ENCODE measurements around the gene DNAJB9. TPM values are rescaled to one million over a fixed set of nuclear protein-coding genes. Genes with fewer than 3 reads are reported as not detected.

DNAJB9 gene
- total and polyA plus RNA-seq, 2 experiments from 2014 or later, result 7.3 to 16.0 TPM

GRCh38 chr7:108526768-108527017, 43.0 kb upstream of the DNAJB9 start:
- DNase-seq (ENCODE audit: low spot score), result no peak
- H3K4me3 Mint-ChIP-seq, result peak overlapping the region; percentile 87
- H4K20me1 ChIP-seq (replicated peaks; ENCODE audit: insufficient read depth), result no peaks in the 10 kb centered on the region
- H3K4me1 Mint-ChIP-seq, result peaks cover 34% of the 10 kb centered on the region
- no peak for TF ChIP-seq POLR2AphosphoS5 (IDR thresholded peaks at IDR 0.05; ENCODE audit: low read depth)
- H3K27ac Mint-ChIP-seq, result peak overlapping the region; percentile 97
- H3K27ac ChIP-seq (ENCODE audit: low read depth), result peak overlapping the region; percentile 92
- ATAC-seq, result no peak
- H3K4me2 ChIP-seq, result peak overlapping the region; percentile 95
- H3K27me3 Mint-ChIP-seq (ENCODE audit: insufficient read depth, low read depth, poor library complexity), result peaks cover 4% of the 10 kb centered on the region
- H3K9me2 ChIP-seq (ENCODE audit: insufficient read depth), result no peaks in the 10 kb centered on the region
- H3K27me3 ChIP-seq (ENCODE audit: insufficient read depth), result no peaks in the 10 kb centered on the region
- H2AFZ ChIP-seq, result peak overlapping the region; percentile 86
- H3K4me3 ChIP-seq, result peak overlapping the region; percentile 68
- H3K9me3 Mint-ChIP-seq, result no peaks in the 10 kb centered on the region
- H3K36me3 ChIP-seq (ENCODE audit: insufficient read depth), result no peaks in the 10 kb centered on the region
- H3F3A ChIP-seq (replicated peaks; ENCODE audit: low read depth), result peaks cover 8% of the 10 kb centered on the region; the same call in 1 of the 2 replicates
- peaks cover 41% of the 10 kb centered on the region for H3K4me1 ChIP-seq (ENCODE audit: insufficient read depth)
- no peaks in the 10 kb centered on the region for H3K36me3 Mint-ChIP-seq (ENCODE audit: low read depth)
- peaks cover 33% of the 10 kb centered on the region for H3K79me2 ChIP-seq (replicated peaks; ENCODE audit: insufficient read depth)

GRCh38 chr7:108528183-108528712, 41.4 kb upstream of the DNAJB9 start:
- Histone ChIP-seq H3K4me3 (no peak overlapping the region), H3F3A (replicated peaks; ENCODE audit: low read depth) (peaks cover 8% of the 10 kb centered on the region; the same call in 1 of the 2 replicates), H3K4me1 (ENCODE audit: insufficient read depth) (peaks cover 26% of the 10 kb centered on the region), H3K9me2 (ENCODE audit: insufficient read depth) (no peaks in the 10 kb centered on the region), H2AFZ (peak overlapping the region; percentile 21; the same call in 1 of the 2 replicates), H3K79me2 (replicated peaks; ENCODE audit: insufficient read depth) (peaks cover 20% of the 10 kb centered on the region), H4K20me1 (replicated peaks; ENCODE audit: insufficient read depth) (no peaks in the 10 kb centered on the region), H3K4me2 (no peak overlapping the region), H3K27ac (ENCODE audit: low read depth) (no peak overlapping the region), H3K27me3 (ENCODE audit: insufficient read depth) (no peaks in the 10 kb centered on the region), H3K36me3 (ENCODE audit: insufficient read depth) (no peaks in the 10 kb centered on the region)
- DNase-seq (ENCODE audit: low spot score) (no peak), ATAC-seq (no peak)
- H3K27ac Mint-ChIP-seq, result 0 out of 2 replicates have a peak overlapping the region, but pooled peaks have one; percentile 18
- H3K36me3 Mint-ChIP-seq (ENCODE audit: low read depth), result no peaks in the 10 kb centered on the region
- peaks cover 22% of the 10 kb centered on the region for H3K4me1 Mint-ChIP-seq
- no peaks in the 10 kb centered on the region for H3K27me3 Mint-ChIP-seq (ENCODE audit: insufficient read depth, low read depth, poor library complexity)
- H3K9me3 Mint-ChIP-seq, result no peaks in the 10 kb centered on the region
- no peak overlapping the region for H3K4me3 Mint-ChIP-seq
- TF ChIP-seq EZH2 (IDR thresholded peaks at IDR 0.05; ENCODE audit: low read depth, unreplicated experiment) (no peak), ZNF331 (CRISPR knock-in tag; IDR thresholded peaks at IDR 0.05; ENCODE audit: low read depth) (no peak), POLR2AphosphoS5 (IDR thresholded peaks at IDR 0.05; ENCODE audit: low read depth) (no peak), CTCF (conservative IDR thresholded peaks at IDR 0.05; ENCODE audit: low read depth in 2 of 2) (no peak), REST (IDR thresholded peaks at IDR 0.05; ENCODE audit: unreplicated experiment) (no peak), EZH2phosphoT487 (IDR thresholded peaks at IDR 0.05; ENCODE audit: unreplicated experiment) (no peak), ZNF462 (CRISPR knock-in tag; IDR thresholded peaks at IDR 0.05) (no peak), STAT1 (IDR thresholded peaks at IDR 0.05; ENCODE audit: unreplicated experiment) (no peak), JUNB (IDR thresholded peaks at IDR 0.05; ENCODE audit: unreplicated experiment) (no peak), NANOG (IDR thresholded peaks at IDR 0.05; ENCODE audit: borderline replicate concordance) (no peak), ZNF114 (CRISPR knock-in tag; IDR thresholded peaks at IDR 0.05) (no peak)
